UCSD-AML1 (cell line): ENCODE measurements around the gene GET4.
"Not testable (repeated sequence)": the region's sequence is repeated elsewhere in the genome, so short reads cannot be mapped to it uniquely, and the experiment has no call there.

Source experiments
- DNase-seq: peaks from one replicate; lab custom pipeline; 2025; ENCODE audit not compliant: unreplicated experiment; lab: John Stamatoyannopoulos, UW

Gene GET4

GRCh38 chr7:845091-845490 lies 31.3 kb upstream of the GET4 start:
- no peak for DNase-seq

DNA sequence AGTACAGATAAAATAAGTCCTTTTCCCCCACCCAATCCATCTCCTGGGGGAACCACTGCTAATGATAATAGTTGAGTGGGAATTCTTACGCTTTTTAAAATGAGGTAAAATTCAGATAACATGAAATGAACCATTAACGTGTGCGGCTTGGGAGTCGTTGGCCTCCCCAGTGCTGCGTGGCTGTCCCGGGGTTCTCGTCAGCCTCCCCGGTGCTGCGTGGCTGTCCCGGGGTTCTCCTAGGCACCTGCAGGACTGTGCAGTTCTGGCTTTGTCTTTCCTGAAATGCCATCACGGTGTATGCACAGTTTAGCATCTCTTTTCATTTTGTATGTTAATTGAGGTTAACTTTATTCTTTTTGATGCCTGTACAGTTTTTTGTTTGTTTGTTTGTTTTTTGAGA lies 30.6 kb upstream of the GET4 start:
- DNase-seq, result no peak

DNA sequence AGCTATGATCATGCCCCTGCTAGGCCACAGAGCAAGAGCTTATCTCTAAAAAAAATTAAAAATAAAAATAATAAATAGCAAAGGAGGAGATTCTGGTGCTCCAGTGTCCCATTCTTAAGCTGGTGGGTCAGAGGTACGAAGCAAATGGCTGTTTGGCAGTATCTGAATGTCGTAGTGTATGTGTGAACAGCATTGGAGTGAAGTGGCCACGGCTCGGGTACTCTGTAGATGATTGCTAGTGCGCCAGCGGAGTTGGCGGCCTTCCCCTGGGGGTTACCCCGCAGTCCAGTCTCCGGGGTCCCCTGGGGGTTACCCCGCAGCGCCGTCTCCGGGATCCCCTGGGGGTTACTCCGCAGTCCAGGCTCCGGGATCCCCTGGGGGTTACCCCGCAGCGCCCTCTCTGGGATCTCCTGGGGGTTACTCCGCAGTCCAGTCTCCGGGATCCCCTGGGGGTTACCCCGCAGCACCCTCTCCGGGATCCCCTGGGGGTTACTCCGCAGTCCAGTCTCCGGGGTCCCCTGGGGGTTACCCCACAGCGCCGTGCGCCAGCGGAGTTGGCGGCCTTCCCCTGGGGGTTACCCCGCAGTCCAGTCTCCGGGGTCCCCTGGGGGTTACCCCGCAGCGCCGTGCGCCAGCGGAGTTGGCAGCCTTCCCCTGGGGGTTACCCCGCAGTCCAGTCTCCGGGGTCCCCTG lies 29.2 kb upstream of the GET4 start:
- DNase-seq, result not testable (repeated sequence)

- not testable (repeated sequence) for DNase-seq
Measured at GRCh38 chr7:847728-848127, 28.6 kb upstream of the GET4 start.

DNA sequence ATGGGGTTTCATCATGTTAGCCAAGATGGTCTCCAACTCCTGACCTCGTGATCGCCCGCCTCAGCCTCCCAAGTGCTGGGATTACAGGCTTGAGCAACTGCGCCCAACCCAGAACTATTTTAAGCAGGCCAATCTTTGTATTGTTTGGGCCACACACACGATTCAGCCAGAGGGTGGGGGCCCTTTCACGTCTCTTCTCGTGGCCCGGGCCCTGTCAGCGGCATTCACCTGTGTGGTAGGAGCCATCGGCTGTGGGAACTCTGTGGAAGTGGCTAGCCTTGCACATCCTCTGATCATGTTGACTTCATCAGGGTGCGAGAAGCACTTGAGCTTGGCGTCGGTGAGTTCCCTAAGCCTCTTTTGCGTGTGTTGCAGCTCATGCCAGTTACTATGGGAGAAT lies 27.2 kb upstream of the GET4 start:
- no peak for DNase-seq

GRCh38 chr7:849781-850180 lies 26.6 kb upstream of the GET4 start:
- no peak for DNase-seq

- no peak for DNase-seq
Measured at GRCh38 chr7:851204-851603, 25.1 kb upstream of the GET4 start.

DNA sequence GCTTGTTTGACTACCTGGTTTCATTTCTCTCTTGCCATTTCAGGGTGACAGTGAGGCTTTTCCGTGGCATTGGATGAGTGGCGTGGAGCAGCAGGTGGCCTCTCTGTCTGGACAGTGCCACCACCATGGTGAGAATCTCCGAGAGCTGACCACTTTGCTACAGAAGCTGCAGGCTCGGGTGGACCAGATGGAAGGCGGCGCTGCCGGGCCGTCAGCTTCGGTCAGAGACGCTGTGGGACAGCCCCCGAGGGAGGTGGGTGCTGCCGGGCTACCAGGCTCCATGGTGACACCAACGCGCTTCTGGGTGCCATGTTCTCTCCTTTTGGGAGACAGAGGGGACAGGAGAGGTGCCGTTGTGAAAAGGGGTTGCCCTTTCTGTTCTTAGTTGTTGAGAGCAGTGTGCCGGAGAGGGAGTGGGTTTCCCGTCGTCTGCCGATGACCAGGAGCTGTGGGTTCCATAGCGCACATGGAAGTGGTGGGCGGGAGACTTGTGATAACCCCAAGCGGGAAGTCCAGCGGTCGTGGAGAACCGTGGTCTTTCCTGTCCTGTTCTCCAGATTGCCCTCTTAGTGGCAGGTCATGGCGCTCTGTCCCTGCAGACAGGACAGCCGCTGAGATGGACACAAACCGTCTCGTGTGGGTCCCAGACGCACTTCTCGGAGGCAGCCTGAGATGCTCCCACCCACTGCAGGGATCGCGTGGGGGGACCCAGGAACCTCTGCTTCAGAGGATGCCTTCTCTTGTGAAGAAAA lies 22.8 kb upstream of the GET4 start:
- DNase-seq, result no peak

DNA sequence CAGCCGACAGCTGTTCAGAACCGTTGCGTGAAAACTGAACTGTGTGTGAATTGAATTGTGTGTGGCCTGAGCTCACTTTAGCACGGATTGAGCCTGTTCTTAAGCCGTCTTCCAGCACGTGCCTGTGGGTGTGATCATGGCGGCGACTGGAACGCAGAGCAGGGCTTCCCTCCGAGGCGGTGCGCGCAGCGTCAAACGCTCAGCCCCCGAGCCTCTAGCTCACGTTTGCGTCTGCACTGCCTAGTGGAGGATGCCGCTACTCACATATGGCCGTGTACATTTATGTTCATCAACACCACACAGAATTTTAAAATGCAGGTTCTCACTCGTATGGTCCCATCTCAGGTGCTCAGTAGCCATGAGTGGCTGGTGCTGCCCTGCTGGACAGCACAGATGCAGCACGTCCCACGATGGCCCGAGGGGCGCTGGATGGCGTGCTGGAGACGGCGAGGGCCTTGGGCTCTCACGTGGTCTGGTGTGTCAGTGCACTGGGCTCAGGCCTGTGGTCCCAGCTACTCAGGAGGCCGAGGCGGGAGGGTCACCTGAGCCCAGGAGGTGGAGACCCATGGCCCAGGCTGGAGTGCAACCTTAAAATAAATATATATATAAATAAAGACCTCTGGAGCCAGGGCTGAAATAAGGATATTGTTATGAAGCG lies 22.1 kb upstream of the GET4 start:
- DNase-seq, result no peak

GRCh38 chr7:855686-856369 lies 20.5 kb upstream of the GET4 start:
- DNase-seq, result no peak

- no peak for DNase-seq
Measured at GRCh38 chr7:856444-857095, 19.8 kb upstream of the GET4 start.

DNA sequence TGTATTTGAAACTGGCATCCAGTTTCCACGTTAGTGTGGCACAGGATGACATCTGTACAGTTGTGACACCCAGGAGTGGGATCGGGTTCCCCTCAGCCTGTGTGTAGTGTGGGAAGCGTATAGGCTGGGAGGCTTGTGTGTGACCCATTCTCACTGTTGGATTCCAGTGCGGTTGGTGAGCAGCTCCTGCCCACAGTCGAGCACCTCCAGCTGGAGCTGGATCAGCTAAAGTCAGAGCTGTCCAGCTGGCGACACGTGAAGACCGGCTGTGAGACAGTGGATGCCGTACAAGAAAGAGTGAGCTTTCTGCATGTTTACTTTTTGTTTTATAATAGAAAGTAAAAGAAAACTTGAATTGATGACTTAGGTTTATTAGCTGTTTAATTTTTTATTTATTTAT lies 18.7 kb upstream of the GET4 start:
- DNase-seq, result no peak

DNA sequence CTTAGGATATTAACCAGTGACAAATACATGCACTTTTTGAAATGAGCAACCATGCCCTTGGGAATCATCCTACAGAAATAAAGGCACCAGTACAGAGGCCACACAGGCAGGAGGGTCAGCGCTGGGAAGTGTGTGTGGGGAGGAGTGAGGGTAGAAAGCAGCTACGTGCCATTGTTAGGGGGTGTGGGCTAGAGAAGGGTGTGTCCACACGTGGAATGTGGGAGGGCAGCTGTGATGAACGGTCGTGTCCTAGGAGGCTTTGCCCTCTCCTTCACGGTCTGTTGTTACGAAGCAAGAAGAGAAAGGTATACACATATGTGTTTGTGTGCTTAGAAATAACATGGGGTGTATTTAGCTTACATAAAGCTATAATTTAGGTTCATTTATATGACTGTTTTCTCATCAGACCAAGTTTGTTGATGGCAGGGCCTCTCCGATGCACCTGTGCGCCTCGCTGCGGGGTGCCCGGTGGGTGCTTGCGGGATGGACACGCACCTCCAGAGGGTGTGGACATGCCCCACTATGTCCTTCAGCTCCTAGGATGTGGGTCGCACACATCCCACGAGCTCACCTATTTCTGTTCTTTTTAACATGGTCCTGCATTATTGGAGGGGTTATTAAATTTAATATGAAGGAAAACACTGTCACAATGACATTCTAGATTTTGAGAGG lies 16.9 kb upstream of the GET4 start:
- DNase-seq, result no peak

- no peak for DNase-seq
Measured at GRCh38 chr7:860149-860548, 16.2 kb upstream of the GET4 start.

- DNase-seq, result no peak
Measured at GRCh38 chr7:861222-861621, 15.1 kb upstream of the GET4 start.

DNA sequence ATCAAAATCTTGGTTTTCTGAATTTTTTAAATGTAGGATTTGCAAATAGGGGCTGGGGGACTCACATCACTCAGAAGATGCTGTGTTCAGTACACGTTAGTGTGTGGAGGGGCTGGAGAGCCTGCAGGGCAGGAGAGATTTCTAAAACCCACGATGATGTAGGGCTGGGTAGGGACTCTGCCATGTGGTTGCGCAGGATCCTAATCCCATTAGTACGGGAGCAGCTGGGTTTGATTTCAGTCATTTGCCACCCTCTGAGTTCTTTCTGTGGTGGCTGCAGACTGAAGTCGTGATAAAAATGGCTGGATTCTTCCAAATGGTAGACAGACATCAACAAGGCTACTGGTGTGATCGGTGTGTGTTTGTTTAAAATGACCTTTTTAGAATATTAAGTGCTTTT lies 14.2 kb upstream of the GET4 start:
- no peak for DNase-seq

DNA sequence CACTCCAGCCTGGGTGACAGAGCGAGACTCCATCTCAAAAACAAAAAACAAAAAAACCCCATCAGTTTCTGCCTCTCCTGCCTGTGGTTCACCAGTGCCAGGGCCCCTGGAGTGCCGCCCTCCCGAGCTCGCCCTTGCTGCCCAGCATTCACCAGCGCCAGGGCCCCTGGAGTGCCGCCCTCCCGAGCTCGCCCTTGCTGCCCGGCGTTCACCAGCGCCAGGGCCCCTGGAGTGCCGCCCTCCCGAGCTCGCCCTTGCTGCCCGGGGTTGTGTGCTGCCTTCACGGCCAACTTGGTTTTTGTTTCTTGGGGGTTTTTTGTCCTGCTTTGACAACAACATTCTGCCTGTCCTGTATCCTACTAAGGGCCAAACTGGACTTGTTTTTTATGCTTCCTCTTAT lies 13.2 kb upstream of the GET4 start:
- DNase-seq, result no peak

GRCh38 chr7:865921-866320 lies 10.4 kb upstream of the GET4 start:
- DNase-seq, result no peak

DNA sequence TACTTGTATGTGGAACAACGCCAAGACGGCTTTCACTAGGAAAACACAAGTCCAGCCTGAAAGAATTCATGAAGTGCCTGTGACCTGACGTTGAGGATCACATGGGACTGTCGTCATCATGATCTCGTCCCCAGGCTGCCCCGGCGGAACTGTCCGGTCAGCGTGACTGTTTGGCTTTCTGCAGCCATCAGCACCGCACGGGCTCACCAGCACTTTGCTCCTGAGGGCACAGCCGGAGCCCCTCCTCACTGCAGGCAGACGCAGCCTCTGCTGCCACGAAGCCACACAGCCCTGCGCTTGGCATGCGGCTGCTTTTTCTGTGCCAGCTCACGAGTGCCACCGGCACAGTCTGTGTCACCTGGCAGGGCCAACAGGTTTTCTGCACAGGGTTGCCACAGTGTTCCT lies 9.4 kb upstream of the GET4 start:
- no peak for DNase-seq

GRCh38 chr7:867406-868188 lies 8.8 kb upstream of the GET4 start:
- no peak for DNase-seq
